ENCODE measurements around the gene ZNF24.

The ZNF24 gene

DNA sequence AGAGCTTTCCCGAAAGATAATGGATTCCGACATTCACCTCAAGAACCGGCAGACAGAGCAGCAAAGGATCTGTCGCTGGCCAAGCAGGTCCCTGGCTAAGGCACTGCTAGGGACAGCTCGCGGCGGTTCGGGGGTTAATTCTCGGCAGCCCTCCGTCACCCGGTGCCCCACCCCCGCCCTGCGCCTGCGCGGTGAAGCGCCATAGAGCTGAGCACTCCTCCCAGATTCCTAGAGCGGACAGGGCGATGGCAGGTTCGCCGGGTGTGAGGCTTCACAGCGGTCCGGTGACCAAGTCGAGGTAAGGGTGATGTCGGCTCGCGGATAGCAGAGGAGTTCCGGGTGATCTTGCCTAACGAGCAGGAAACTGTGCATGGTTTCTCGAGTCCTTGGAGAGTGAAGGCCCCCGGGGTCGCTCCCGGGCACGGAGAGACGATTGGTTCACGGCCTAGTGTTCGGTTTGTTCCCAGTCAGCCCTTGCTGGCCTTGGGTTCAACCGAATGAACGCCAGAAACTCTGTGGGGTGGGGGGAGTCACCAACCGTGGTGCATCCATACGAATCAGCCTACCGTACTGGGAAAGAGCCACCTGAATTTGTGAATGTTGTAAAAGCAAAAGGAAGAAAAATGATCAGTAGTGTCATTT lies 54.0 kb downstream of the ZNF24 start, which contains the start of gene ZSCAN30:
Gene ZSCAN30, minus strand, starts transcription at position 136 of the 642 bp plus-strand sequence. CDS start 25,877 bp downstream, outside the sequence.
- DNase-seq (ENCODE audit: low spot score) = peak; percentile 95

DNA sequence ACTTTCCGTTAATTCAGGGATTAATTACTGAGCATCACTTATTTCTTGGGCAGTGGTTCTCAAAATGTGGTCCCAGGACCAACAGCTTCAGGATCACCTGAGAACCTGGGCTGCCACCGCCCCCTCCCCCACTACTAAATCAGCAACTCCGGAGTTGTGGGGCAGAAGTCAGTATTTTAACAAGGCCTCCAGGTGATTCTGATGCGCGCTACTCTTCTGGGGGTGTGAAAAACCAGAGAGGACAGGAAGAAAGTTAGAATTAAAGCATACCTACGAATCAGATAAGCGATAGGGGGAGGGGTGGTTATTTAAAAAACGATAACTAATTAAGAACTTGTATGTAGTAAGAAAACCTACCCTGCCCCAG lies 54.5 kb downstream of the ZNF24 start:
- no peak for DNase-seq (ENCODE audit: low spot score)

DNA sequence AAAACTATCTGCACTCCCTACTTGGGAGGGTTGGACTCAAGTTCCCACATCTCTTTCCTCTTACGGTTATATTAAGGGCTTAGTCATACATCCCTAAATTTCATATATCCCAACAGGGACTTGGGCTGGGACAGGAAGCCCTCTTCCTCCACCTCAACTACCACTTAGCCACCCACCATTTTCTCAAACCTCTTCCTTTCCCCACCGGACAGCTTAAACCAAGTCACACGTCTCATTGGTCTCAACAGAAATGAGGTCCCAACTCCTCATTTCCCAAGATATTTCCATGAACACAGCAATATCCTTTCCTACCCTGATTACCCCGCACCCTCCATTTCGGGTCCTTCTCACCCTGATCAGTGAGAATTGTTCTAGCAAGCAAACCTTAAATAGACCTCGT lies 54.9 kb downstream of the ZNF24 start:
- peak; percentile 68 for DNase-seq (ENCODE audit: low spot score)

DNA sequence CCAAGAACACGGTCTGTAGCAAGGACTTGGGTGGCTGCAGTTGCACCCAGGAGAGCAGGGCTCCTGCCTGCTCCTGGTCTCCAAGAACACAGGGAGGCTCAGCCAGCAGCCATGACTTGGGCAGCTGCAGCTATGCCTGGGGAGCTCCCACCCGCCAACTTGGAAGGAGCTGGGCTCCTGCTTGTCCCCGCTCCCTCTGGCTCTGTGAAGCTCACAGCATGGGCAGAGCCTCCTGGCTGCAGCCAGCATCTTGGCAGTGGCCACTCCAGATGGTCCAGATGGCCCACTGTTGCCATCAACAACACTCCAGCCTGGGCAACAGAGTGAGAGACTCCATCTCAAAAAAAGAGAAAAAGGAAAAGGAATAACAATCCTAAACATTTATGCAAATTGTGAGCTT lies 59.4 kb downstream of the ZNF24 start:
- no peak for DNase-seq (ENCODE audit: low spot score)

DNA sequence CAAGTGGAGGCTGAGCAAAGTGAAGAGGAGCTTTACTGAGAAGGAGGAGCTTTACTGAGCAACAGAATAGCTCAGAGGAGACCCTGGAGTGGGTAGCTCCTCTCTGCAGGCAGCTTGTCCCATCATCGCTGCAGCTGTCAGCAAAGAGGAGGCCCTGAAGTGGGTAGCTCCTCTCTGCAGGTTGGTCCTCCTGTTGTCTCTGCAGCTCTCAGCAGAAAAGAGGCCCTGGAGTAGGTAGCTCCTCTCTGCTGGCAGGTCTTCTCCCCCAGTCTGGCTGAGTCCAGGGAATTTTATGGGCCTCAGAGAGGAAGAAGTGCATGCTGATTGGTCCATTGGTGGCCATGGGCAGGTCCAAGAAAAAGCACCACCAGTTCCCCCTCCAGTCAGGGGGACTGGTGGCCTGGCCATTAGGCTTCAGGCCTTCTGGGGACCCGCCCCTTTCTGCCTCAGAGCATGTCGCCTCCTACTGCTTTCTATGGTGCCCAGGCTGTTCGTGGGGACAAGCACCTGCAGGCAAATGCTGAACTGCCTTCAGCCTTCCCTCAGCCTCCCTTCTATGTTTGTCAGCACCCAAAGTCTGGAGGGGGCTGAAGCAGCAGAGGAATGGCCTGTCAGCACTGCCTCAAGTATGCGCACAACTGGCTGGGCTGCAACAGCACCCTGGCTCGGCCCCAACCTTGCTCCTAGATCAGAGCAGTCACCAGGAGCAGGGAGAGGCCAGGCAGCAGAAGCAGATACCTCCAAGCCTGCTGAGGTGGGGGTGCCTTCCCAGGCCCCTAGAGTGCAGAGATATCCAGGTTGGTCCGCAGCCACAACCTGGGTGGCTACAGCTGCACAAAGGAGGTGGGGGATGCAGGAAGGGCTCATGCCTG lies 60.1 kb downstream of the ZNF24 start:
- no peak for DNase-seq (ENCODE audit: low spot score)

DNA sequence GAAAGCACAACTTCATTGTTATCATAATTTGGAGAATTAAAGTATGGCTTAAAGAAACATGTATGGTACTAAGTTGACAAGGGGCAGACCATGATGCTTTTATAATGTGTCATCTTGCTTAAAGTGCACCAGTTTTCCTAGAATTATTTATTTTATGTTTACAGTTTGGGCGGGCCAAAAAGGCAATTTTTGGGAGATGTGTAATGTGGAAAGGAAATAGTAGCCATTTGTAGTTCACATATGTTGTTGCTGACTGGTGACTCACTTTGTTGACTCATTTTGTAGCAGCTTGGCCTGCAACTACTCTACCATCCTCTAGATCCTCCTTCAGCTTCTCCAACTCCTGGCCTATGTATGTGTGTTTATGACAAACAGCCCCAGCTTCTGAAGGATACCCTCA lies 61.9 kb downstream of the ZNF24 start:
- DNase-seq (ENCODE audit: low spot score) = peak; percentile 90

Measured in RKO (cell line).